GM23248 (cell line): ENCODE data around the gene GOSR1.

Source experiments
- EZH2 ChIP-seq: fragments of 200-600 bp; sonication (generic); IDR thresholded peaks from 2 replicates; pipeline ENCODE4 v1.6.1; 2018; ENCODE audit warnings: antibody characterized with exemption, mild to moderate bottlenecking; ENCODE audit not compliant: insufficient read depth, poor library complexity, severe bottlenecking
- EZH2phosphoT487 ChIP-seq: fragments of 200-600 bp; sonication (generic); IDR thresholded peaks from 2 replicates; pipeline ENCODE4 v1.6.1; 2018; ENCODE audit warnings: antibody characterized with exemption, moderate library complexity, mild to moderate bottlenecking, low read depth; ENCODE audit not compliant: insufficient read depth

GRCh38 chr17:30554839-30555751 is 77.9 kb downstream of the GOSR1 start:
- TF ChIP-seq EZH2 (no peak), EZH2phosphoT487 (no peak)
